OCI-LY7 (cell line): ENCODE measurements around the gene NIM1K.

Experiments
- EZH2phosphoT487 ChIP-seq: fragments of 200-600 bp; sonication (generic); IDR thresholded peaks from 2 replicates; pipeline ENCODE4 v1.6.1; 2018; ENCODE audit warnings: low read depth, borderline replicate concordance, mild to moderate bottlenecking, mixed run types, antibody characterized with exemption, low read length, moderate library complexity, mixed read lengths
- TF ChIP-seq, protein P1 (sequence below): fragments of 200-600 bp; sonication (generic); conservative IDR thresholded peaks from 2 replicates; pipeline ENCODE4 v1.5.1; 2014; ENCODE audit warnings: mild to moderate bottlenecking, antibody characterized with exemption, low read length, moderate library complexity, mixed read lengths

DNA sequence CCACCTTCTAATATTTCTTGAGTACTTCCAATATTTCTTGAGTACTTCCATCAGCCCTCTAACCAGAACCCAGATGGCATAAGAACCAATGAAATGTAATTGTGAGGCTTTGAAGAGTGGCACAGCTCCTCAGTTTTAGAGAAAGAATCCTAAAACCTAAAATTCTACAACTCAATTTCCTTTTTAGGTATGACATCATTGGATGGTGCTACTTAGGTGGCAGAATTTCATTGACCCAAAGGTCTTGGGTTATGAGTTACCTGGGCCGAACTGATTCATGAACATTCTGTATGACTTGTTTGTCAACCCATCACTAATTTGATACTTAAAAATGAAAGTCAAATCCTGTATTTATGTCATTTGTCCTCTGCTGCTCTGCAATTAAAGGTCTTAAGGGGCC lies 108.1 kb downstream of the NIM1K start:
- TF ChIP-seq, protein P1, sequence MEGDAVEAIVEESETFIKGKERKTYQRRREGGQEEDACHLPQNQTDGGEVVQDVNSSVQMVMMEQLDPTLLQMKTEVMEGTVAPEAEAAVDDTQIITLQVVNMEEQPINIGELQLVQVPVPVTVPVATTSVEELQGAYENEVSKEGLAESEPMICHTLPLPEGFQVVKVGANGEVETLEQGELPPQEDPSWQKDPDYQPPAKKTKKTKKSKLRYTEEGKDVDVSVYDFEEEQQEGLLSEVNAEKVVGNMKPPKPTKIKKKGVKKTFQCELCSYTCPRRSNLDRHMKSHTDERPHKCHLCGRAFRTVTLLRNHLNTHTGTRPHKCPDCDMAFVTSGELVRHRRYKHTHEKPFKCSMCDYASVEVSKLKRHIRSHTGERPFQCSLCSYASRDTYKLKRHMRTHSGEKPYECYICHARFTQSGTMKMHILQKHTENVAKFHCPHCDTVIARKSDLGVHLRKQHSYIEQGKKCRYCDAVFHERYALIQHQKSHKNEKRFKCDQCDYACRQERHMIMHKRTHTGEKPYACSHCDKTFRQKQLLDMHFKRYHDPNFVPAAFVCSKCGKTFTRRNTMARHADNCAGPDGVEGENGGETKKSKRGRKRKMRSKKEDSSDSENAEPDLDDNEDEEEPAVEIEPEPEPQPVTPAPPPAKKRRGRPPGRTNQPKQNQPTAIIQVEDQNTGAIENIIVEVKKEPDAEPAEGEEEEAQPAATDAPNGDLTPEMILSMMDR, result no peak
- TF ChIP-seq EZH2phosphoT487, result no peak
